Femur (tissue), 1 donor: ENCODE data around the gene VGF.
"Not testable (repeated sequence)": the region's sequence is repeated elsewhere in the genome, so short reads cannot be mapped to it uniquely, and the experiment has no call there.

Experiments
- DNase-seq: peaks from one replicate; pipeline ENCODE4 v3.0.0-alpha.2; 2017

The VGF gene

GRCh38 chr7:101113836-101114235 is 51.5 kb downstream of the VGF start:
- DNase-seq = no peak

GRCh38 chr7:101113140-101113539 is 52.2 kb downstream of the VGF start:
- DNase-seq = not testable (repeated sequence)
